ENCODE results near the gene RDX. TPM values are rescaled to one million over a fixed set of nuclear protein-coding genes. Genes with fewer than 3 reads are reported as not detected.
A peak's percentile ranks its signal among the peaks of the same experiment; 100 is the strongest.

Gene RDX
- total and polyA plus RNA-seq, 10 of the 15 experiments (the other 5 are each of a cell fraction or from before 2014, with no cell fraction given) = 24.6 to 62.2 (median 47.8) TPM

- POLR2A ChIA-PET = interaction anchor here (1.0 to 1.3 kb wide), 2 partner anchors 18 to 20 kb away, joined by 3 to 4 read pairs; no protein-coding TSS in a partner anchor
- no peak overlapping the region for H3K4me3 ChIP-seq
- intact Hi-C loops (cut with micrococcal nuclease; ENCODE audit: unreplicated experiment) = loop anchor here (10.0 kb wide), 1 partner anchor 1487 kb away; no protein-coding TSS in a partner anchor
Observed at GRCh38 chr11:110287537-110287936, 8.9 kb downstream of the RDX start.

More at GRCh38 chr11:110287537-110287936, 8.9 kb downstream of the RDX start:
- Histone ChIP-seq H3K27me3 (replicated peaks in 1 of 2; ENCODE audit: control insufficient read depth in 2 of 2, insufficient read depth in 2 of 2, low read length in 1 of 2) (no peaks in the 10 kb centered on the region), H3K4me2 (ENCODE audit: control insufficient read depth, insufficient read depth) (no peak overlapping the region; the same call in 1 of the 2 replicates), H3K79me2 (ENCODE audit: control insufficient read depth, insufficient read depth, low read length) (peaks cover 94% of the 10 kb centered on the region), H3K9me3 (replicated peaks; ENCODE audit: control insufficient read depth, insufficient read depth, low read length) (no peaks in the 10 kb centered on the region), H3K27ac (ENCODE audit: control insufficient read depth, insufficient read depth) (no peak overlapping the region), H2AFZ (ENCODE audit: control insufficient read depth, low read depth, low read length) (no peak overlapping the region), H4K20me1 (ENCODE audit: control insufficient read depth, insufficient read depth) (peaks cover 2% of the 10 kb centered on the region; the same call in 1 of the 2 replicates), H3K4me1 (ENCODE audit: control insufficient read depth, insufficient read depth, low read length) (no peaks in the 10 kb centered on the region), H3K9ac (ENCODE audit: control insufficient read depth, insufficient read depth, low read length) (no peak overlapping the region), H3K36me3 (ENCODE audit: control insufficient read depth in 2 of 2, insufficient read depth in 2 of 2, low read length in 1 of 2) (no peaks in the 10 kb centered on the region)
- ChIA-PET RAD21 (ENCODE audit: unreplicated experiment) (interaction anchor here (0.9 to 1.9 kb wide), 5 partner anchors 43 to 86 kb away, joined by 3 to 7 read pairs (median 5); no protein-coding TSS in a partner anchor), CTCF (interaction anchor here (1.0 to 1.7 kb wide), 8 partner anchors 63 to 148 kb away, joined by 3 to 5 read pairs (median 4); no protein-coding TSS in a partner anchor), SMC1A (ENCODE audit: uncharacterized antibody, unreplicated experiment) (interaction anchor here (0.9 to 3.1 kb wide), 15 partner anchors 8 to 87 kb away, joined by 3 to 14 read pairs (median 7); no protein-coding TSS in a partner anchor)
- ATAC-seq = peak; percentile 65
- DNase-seq (ENCODE audit: low read depth, low spot score) = no peak
- TSS peak; percentile 4 for BruUV-seq (replicated peaks)
- peak; percentile 47 for FAIRE-seq
- 42% methylated on average over 1 of the region's 1 CpG for WGBS (ENCODE audit: insufficient coverage, insufficient replicate concordance, low lambda C conversion rate, missing lambda C conversion rate)
- TF ChIP-seq NR2C2 (IDR thresholded peaks at IDR 0.05; ENCODE audit: borderline replicate concordance, control insufficient read depth, insufficient read length, low read depth) = no peak
- no peak for TF ChIP-seq EP300 (IDR thresholded peaks at IDR 0.05; ENCODE audit: borderline replicate concordance in 1 of 2, control insufficient read depth in 1 of 2, low read depth in 2 of 2, low read length in 2 of 2)
- no peak for TF ChIP-seq CBX5 (IDR thresholded peaks at IDR 0.05; ENCODE audit: low read depth)
- no peak for TF ChIP-seq BACH1 (IDR thresholded peaks at IDR 0.05; ENCODE audit: borderline replicate concordance)
- no peak for TF ChIP-seq MAX (IDR thresholded peaks at IDR 0.05; ENCODE audit: low read depth, low read length)
- TF ChIP-seq HCFC1 (IDR thresholded peaks at IDR 0.05; ENCODE audit: low read length) = no peak
- in situ Hi-C loops (cut with MboI) = no loop called here
